Ishikawa (cell line): ENCODE data around the gene EPHA10.
A peak's percentile ranks its signal among the peaks of the same experiment; 100 is the strongest.

Experiments used
- CEBPB ChIP-seq: IDR thresholded peaks from 2 replicates; pipeline ENCODE4 v1.6.1; 2012
- CREB1 ChIP-seq: IDR thresholded peaks from 2 replicates; pipeline ENCODE4 v1.6.1; 2012; ENCODE audit warnings: low read depth
- EGR1 ChIP-seq: IDR thresholded peaks from 2 replicates; pipeline ENCODE4 v1.6.1; 2012
- EP300 ChIP-seq: IDR thresholded peaks from 2 replicates; pipeline ENCODE4 v1.6.1; 2012; ENCODE audit warnings: borderline replicate concordance
- FOXM1 ChIP-seq: IDR thresholded peaks from 2 replicates; pipeline ENCODE4 v1.6.1; 2012; ENCODE audit warnings: low read depth, borderline replicate concordance
- NFIC ChIP-seq: IDR thresholded peaks from 2 replicates; pipeline ENCODE4 v1.6.1; 2012
- RAD21 ChIP-seq: IDR thresholded peaks from 2 replicates; pipeline ENCODE4 v1.6.1; 2012; ENCODE audit warnings: low read depth
- TAF1 ChIP-seq: IDR thresholded peaks from 2 replicates; pipeline ENCODE4 v1.6.1; 2012; ENCODE audit warnings: low read depth, mild to moderate bottlenecking
- TCF12 ChIP-seq: IDR thresholded peaks from 2 replicates; pipeline ENCODE4 v1.6.1; 2012; ENCODE audit warnings: low read depth
- TEAD4 ChIP-seq: IDR thresholded peaks from 2 replicates; pipeline ENCODE4 v1.6.1; 2012
- YY1 ChIP-seq: IDR thresholded peaks from 2 replicates; pipeline ENCODE4 v1.6.1; 2012; ENCODE audit warnings: low read depth
- ZBTB7A ChIP-seq: IDR thresholded peaks from 2 replicates; pipeline ENCODE4 v1.6.1; 2012; ENCODE audit warnings: low read depth
- TF ChIP-seq, protein P1 (sequence below): IDR thresholded peaks from 2 replicates; pipeline ENCODE4 v1.6.1; 2012
- TF ChIP-seq, protein P2 (sequence below): IDR thresholded peaks from 2 replicates; pipeline ENCODE4 v1.6.1; 2012
- TF ChIP-seq, protein P3 (sequence below): IDR thresholded peaks from 2 replicates; pipeline ENCODE4 v1.6.1; 2012; ENCODE audit warnings: low read depth, mild to moderate bottlenecking

Gene EPHA10

GRCh38 chr1:37722181-37723071, 42.5 kb downstream of the EPHA10 start:
- TF ChIP-seq, protein P1, sequence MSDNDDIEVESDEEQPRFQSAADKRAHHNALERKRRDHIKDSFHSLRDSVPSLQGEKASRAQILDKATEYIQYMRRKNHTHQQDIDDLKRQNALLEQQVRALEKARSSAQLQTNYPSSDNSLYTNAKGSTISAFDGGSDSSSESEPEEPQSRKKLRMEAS, result no peak
- TF ChIP-seq NFIC, result no peak
- no peak for TF ChIP-seq TEAD4
- TF ChIP-seq CEBPB, result no peak
- TF ChIP-seq RAD21, result no peak
- no peak for TF ChIP-seq CREB1
- TF ChIP-seq ZBTB7A, result no peak
- TF ChIP-seq, protein P2, sequence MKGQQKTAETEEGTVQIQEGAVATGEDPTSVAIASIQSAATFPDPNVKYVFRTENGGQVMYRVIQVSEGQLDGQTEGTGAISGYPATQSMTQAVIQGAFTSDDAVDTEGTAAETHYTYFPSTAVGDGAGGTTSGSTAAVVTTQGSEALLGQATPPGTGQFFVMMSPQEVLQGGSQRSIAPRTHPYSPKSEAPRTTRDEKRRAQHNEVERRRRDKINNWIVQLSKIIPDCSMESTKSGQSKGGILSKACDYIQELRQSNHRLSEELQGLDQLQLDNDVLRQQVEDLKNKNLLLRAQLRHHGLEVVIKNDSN, result no peak
- no peak for TF ChIP-seq EP300
- TF ChIP-seq EGR1, result no peak
- no peak for TF ChIP-seq FOXM1

DNA sequence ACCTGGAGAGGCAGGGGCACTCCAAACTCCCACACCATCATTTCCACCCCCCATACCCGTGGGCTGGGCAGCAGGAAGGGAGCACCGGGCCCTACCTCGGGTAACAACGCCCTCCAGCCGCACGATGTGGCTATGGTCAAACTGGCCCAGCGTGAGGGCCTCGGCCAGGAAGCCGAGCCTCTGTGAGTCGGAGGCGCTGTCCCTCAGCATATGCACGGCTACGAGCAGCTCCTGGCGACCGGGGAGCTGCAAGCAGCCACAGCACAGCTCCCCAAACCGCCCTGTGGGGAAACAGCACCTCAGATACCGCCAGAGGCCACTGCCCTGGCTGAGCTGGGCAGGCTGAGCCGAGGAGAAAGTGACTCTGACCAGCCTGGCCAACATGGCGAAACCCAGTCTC, 43.4 kb downstream of the EPHA10 start:
- no peak for TF ChIP-seq FOXM1
- TF ChIP-seq, protein P1, result no peak
- no peak for TF ChIP-seq CREB1
- TF ChIP-seq TAF1, result no peak
- TF ChIP-seq NFIC, result no peak
- TF ChIP-seq EP300, result no peak
- no peak for TF ChIP-seq CEBPB
- TF ChIP-seq RAD21, result no peak

DNA sequence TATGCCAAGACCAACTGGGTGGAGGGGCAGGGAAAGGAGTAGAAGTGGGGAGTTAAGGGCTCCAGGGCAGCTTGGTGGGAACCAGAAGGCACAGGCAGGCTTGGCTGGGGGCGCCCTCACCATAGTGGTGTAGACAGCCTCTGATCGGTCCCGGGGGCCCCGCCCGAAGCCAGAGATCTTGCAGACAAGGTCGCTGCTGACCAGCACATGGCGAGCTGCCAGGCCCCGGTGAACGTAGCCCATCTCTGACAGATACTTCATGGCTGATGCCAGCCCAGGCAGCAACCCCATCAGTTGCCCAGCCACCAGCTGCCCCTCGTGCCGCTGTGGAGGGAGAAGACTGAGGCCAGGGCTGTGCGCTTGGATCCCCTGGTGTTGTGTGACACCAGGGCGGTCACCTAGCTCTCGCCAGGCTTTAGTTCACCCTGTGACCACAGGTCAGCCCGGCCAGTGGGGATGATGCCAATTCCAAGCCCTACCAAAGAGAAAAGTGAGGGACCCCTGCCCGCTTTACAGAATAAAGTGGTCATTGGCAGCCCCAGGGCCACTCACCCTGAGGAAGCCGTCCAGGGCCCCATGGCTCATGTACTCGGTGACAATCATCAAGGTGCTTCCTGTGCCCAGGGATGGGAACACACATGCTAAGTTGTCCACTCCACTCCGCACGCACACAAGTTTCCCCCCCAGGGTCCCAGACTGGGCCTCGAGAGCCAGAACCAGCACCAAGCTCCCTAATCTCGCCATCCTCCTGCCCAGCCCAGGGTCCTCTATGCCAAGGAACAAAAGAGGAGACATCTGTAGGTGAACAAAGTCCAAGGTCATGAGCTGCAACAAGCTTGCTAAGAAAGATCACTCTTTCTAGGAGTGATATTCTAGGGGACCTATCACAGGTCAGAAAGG, 44.4 kb downstream of the EPHA10 start:
- TF ChIP-seq, protein P3, sequence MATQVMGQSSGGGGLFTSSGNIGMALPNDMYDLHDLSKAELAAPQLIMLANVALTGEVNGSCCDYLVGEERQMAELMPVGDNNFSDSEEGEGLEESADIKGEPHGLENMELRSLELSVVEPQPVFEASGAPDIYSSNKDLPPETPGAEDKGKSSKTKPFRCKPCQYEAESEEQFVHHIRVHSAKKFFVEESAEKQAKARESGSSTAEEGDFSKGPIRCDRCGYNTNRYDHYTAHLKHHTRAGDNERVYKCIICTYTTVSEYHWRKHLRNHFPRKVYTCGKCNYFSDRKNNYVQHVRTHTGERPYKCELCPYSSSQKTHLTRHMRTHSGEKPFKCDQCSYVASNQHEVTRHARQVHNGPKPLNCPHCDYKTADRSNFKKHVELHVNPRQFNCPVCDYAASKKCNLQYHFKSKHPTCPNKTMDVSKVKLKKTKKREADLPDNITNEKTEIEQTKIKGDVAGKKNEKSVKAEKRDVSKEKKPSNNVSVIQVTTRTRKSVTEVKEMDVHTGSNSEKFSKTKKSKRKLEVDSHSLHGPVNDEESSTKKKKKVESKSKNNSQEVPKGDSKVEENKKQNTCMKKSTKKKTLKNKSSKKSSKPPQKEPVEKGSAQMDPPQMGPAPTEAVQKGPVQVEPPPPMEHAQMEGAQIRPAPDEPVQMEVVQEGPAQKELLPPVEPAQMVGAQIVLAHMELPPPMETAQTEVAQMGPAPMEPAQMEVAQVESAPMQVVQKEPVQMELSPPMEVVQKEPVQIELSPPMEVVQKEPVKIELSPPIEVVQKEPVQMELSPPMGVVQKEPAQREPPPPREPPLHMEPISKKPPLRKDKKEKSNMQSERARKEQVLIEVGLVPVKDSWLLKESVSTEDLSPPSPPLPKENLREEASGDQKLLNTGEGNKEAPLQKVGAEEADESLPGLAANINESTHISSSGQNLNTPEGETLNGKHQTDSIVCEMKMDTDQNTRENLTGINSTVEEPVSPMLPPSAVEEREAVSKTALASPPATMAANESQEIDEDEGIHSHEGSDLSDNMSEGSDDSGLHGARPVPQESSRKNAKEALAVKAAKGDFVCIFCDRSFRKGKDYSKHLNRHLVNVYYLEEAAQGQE, result 0 out of 2 replicates have a peak, but pooled peaks have one; percentile 9
- TF ChIP-seq EGR1 (no peak), RAD21 (no peak)

- TF ChIP-seq FOXM1, result no peak
- TF ChIP-seq TCF12, result no peak
- TF ChIP-seq YY1, result no peak
- TF ChIP-seq CEBPB, result no peak
- TF ChIP-seq TEAD4, result no peak
- no peak for TF ChIP-seq EP300
- TF ChIP-seq, protein P3, result no peak
- no peak for TF ChIP-seq CREB1
- TF ChIP-seq ZBTB7A, result no peak
- TF ChIP-seq NFIC, result no peak
- TF ChIP-seq, protein P1, result no peak
- TF ChIP-seq, protein P2, result no peak
- TF ChIP-seq TAF1, result no peak
- TF ChIP-seq RAD21, result no peak
- TF ChIP-seq EGR1, result no peak
Observed at GRCh38 chr1:37719572-37720195, 45.2 kb downstream of the EPHA10 start.
